HG03097 (cell line): ENCODE measurements around the gene ZDHHC11.
"Not testable (repeated sequence)": the region's sequence is repeated elsewhere in the genome, so short reads cannot be mapped to it uniquely, and the experiment has no call there.

ENCODE experiments used
- ATAC-seq: cut with Tn5 transposase; IDR thresholded peaks from one replicate; pipeline ENCODE4 v1.9.1; 2021; ENCODE audit not compliant: unreplicated experiment, low FRiP score

ZDHHC11 gene

DNA sequence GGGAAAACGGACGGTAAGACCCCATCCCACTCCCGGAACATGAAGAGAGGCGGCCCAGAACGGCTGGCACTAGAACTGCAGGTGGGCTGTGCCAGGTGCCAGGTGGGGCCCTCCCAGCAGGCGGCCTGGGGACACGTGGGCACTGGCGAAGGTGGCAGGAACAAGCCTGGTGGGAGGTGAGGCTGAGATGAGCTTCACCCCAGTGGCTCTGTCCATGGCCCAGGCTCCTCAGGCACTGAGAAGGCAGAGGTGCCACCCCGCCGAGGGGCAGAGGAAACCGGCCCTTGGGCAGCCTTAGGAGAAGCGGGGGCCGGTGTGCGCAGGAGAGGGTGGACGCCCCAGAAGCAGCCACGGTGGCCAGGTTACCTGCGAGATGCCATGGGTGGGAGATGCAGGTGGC lies 70.2 kb downstream of the ZDHHC11 start:
- ATAC-seq: not testable (repeated sequence)

- ATAC-seq: not testable (repeated sequence)
These were observed 71.8 kb downstream of the ZDHHC11 start for GRCh38 chr5:778967-779366.

DNA sequence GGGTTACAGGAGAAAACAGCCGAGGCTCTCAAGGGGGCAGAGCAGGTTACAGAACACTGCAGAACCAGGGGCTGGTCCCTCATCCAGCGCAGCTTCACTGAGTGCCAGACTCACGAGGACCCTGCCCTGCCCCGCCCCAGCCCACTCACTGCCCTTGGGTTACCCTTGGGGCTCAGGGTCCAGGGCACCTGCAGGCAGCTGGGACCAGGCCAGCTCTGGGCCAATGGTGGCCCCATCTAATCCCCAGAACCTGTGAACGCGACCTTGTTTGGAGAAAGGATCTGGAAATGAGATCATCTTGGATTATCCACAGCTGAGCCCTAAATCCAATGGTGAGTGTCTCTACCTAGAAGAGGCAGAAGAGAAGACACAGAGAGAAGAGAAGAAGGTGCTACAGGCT lies 72.4 kb downstream of the ZDHHC11 start:
- not testable (repeated sequence) for ATAC-seq

DNA sequence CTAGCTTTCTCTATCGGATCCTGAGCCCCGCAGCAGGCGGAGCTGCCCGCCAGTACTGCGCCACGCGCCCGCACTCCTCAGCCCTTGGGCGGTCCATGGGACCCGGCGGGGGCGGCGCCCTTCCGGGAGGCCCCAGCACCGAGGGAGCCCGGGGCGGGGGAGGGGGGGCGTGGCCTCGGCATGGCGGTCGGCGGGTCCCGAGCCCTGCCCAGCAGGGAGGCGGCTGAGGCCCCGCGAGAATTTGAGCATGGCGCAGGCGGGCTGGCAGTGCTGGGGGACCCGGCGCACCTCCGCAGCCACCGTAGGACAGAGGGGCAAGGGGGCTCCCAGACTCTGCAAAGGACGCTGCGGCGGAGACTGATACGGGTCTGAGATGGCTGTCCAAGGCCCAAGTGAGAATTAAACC lies 73.0 kb downstream of the ZDHHC11 start:
- ATAC-seq: no peak

GRCh38 chr5:776862-777711 lies 73.7 kb downstream of the ZDHHC11 start:
- ATAC-seq: no peak

GRCh38 chr5:775961-776861 lies 74.6 kb downstream of the ZDHHC11 start:
- ATAC-seq: no peak

GRCh38 chr5:775595-775960 lies 75.2 kb downstream of the ZDHHC11 start:
- not testable (repeated sequence) for ATAC-seq

DNA sequence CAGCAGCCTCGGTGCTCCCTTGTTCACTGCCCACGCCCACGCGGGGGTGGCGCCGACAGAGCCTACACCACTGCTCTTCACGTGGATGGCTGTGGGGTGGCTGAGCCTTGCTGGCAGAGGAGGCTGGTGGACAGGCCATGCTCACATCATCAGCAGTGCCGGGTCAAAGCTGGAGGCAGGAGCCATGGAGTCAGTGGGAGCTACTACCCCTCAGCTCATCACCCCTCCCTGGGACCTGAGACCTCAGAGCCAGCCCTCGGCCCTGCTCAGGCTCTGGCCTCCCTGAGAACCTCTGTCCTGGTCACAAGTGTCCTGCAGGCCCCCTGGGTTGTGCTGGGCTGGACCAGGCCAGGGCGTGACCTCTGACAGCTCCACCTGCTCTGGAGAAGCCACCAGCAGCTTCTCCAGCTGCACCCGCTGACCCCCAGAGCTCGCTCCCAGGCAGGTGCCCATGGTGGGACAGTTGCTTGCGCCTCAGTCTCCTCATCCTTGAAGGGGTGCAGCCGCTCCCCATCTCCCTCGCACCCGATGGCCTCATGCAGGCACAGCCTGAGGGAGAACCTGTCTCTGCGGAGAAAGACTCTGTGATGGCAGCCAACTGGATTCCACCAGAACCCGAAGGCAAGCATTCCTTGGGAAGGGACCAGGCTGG lies 75.8 kb downstream of the ZDHHC11 start:
- not testable (repeated sequence) for ATAC-seq

DNA sequence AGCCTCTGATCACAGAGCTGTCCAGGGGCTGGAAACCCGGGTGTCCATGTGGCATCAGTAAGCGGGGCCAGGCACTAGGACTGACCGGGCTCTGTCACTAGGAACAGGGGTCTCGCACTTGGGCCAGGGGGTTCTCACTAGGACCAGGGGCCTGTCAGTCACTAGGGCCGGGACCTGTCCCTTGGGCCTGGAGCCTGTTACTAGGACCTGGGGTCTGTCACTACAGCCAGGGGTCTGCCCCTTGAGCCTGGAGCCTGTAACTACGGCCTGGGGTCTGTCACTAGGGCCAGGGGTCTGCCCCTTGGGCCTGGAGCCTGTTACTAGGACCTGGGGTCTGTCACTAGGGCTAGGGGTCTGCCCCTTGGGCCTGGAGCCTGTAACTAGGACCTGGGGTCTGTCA lies 76.5 kb downstream of the ZDHHC11 start:
- ATAC-seq: not testable (repeated sequence)

DNA sequence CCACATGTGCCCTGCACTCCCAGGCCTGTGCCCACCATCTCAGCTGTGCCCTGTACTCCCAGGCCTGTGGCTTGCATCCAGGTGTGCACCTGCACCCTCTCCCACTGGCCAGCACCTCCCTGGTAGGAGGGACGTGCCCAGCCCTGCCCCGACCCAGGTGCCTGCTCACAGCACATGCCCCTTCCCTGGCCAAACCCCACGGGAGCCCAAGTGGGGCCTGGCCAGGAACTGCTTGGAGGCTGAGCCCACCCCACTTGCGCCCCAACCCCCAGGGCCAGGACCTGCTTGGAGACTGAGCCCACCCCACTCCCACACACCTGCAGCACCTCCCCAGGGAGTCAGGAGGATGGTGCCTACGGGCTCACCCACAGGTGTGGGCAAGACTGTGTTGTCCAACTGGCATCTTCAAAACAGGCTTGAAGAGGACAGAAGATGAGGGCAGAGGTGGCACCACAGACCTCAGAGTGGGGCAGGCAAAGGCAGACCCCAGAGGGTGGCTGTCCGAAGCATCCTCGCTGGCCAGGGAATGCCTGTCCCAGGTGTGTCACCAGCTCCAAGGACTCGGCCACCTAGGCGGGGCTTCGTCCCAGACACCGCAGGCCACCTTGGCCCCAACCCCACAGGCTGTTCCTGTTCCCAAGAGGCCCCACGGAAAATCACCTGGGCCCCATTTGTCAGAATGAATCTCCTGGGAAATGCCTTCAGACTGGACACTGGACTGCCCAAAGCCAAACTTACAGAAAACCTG lies 77.1 kb downstream of the ZDHHC11 start:
- ATAC-seq: no peak

- not testable (repeated sequence) for ATAC-seq
These were observed 77.9 kb downstream of the ZDHHC11 start for GRCh38 chr5:772931-773330.

DNA sequence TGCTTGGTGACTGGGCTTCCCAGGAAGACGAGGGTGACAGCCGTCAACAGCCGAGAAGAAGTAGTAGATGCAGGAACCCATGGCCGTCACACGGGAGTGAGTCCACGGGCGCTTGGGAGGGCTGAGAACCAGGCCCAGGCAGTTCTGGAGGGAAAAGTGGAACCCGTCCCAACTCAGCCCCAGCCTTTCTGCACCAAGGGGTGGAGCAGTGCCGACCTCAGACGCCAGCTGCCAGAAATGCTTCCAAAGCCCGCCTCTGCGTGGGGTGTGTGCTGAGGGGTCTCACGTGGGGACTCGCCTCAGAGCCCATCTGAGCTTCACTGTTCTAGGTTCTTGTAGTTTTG lies 78.3 kb downstream of the ZDHHC11 start:
- ATAC-seq: not testable (repeated sequence)

DNA sequence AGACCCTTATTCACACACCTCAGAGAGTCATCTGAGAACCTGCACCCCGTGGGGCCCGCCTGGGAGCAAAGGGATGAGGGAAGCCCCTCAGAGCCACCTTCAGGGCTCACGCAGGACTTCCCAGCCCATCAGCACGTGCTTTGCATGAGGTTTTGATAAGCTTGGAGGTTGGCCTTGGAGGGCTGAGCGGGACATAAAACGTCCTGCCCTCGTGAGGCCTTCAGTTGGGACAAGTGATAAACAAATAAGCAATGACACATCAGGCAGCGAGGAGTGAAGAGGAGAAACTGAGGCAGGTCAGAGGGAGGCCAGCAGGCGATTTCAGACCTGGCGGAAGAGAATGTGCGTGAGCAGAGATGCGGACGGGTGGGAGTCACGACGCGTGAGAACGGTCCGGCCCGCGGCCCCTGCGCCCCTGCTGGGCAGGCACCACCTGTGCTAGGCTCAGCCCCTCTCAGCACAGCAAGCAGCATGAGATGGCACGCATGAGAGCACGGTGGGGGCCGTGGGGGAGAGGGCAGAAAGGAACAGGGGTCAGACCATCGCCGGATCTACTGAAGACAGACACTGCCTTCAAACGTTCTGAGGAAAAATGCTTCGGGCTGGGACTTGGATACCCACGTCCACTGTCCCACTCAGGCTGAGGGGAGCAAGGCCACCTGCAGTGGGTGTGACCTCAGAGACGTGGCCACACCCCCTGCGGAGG lies 78.8 kb downstream of the ZDHHC11 start:
- not testable (repeated sequence) for ATAC-seq

- ATAC-seq: not testable (repeated sequence)
These were observed 79.6 kb downstream of the ZDHHC11 start for GRCh38 chr5:771087-771781.

- not testable (repeated sequence) for ATAC-seq
These were observed 80.2 kb downstream of the ZDHHC11 start for GRCh38 chr5:770585-770984.

DNA sequence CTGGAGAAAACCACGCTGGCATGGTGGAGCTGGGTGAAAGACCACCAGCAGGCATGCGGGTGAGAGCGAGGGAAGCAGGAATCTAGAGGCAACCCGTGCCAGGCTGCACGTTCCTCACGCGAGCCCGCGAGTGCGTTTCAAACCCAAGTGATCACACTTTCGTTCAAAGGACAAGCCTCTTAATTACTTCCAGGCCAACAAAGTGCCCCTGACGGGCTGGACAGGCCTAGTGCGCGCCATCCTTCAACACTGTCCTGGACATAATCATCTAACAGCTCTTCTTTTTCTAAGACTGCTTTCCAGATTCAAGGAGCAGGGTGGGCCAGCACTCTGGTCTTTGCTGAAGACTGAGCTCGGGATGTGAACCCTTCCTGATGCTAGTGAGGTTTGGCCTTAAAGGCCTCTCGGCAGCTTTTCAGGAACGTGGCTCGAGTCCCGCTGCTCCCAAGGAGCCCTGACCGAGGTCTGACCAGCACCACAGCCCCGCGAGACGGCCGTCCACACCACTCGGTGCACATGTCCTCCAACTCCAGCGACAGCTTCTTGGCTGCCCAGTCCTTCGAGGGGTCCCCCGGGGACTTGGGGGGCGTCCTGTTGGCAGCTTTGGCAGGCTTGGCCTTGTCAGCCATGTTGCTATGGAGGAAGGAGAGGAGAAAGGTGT lies 81.2 kb downstream of the ZDHHC11 start:
- not testable (repeated sequence) for ATAC-seq

DNA sequence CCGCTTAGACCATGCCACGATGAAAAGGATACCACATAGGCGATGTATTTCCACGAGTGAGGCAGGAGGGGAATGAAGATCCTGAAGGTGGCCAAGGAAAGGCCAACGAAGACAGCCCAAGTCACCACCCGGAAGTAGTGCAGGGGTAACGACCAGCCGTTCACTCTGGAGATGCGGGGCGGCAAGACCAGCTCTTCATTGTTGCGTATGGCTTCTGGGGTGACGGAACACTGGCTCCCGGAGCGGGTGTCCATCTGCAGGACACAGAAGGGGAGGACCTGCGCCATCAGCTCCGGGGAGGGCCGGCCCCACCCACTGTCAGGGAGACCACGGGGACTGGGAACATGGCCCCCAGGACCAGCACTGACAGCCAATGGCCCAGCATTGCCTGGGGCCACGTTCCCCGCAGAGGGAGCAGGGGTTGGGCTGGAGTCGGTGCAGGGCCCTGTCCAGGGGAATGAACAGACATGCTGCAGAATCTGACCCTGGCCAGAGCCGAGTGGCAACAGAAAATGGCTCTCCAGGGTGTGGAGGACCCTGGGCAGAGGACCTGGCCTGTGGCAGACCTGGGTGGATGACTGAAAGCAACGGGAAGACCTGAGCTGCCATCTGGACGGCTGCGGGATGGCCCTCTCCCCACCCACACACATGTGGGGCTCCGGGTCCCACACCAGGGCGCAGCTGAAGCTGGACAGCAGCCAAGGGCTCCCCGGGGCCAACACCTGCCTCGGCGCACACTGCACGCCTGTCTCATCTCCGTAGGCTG lies 83.9 kb downstream of the ZDHHC11 start:
- no peak for ATAC-seq
